NT2/D1 (cell line): ENCODE data around the gene IFI35.

ENCODE experiments used
- SUZ12 ChIP-seq: IDR thresholded peaks from 2 replicates; pipeline ENCODE4 v1.6.1; 2011; ENCODE audit not compliant: insufficient read length, insufficient read depth; ENCODE audit errors: extremely low read depth
- ZNF274 ChIP-seq: IDR thresholded peaks from 2 replicates; pipeline ENCODE4 v1.6.1; 2011; ENCODE audit warnings: mild to moderate bottlenecking, low read depth, low read length

DNA sequence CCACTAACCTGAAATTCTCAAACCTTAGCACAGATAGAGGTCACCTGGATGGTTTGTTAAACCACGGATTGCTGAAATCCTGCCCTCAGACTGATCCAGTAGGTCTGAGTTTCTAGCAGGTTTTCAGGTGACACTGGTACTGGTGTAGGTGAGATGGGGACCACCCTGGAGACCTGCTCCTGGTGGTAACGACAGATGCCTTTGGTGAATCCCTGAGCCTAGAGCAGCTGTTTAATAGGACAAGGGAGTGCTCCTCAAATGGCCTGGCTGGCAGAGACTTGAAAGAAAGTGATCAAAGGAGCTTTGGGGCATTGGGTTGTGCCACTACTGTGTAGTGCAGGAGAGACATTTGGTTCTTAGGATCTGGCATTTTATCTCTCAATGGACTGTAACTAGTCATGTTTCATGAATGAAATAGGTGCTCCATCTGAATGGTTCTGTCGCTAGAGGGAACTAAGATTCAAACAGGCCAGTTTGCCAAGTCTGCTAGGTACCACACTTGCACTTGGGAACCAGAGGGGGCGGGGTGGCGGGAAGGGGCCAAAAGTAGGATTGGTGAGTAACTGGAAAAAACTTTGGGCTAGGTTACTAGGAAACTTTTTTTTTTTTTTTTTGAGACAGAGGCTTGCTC is 2.9 kb upstream of the IFI35 start:
- TF ChIP-seq SUZ12 (no peak), ZNF274 (no peak)
